Left renal pelvis (tissue), 4 donors: ENCODE results near the gene RBBP8. TPM values are rescaled to one million over a fixed set of nuclear protein-coding genes. Genes with fewer than 3 reads are reported as not detected.

Source experiments
- DNase-seq, 4 donors: peaks; one replicate each; pipeline ENCODE4 v3.0.0-alpha.2; 2013; ENCODE audit warnings: low read depth in 4 of 4, low spot score in 3 of 4
- polyA plus RNA-seq, 4 donors: library from polyadenylated mRNA; unstranded; fragments of 120-200 nt; gene quantifications; one replicate each; pipeline ENCODE4 v1.2.1, GENCODE V29; 2013; ENCODE audit not compliant: insufficient read length in 4 of 4

The RBBP8 gene
- polyA plus RNA-seq, 4 donors, result 18.1 to 69.6 (median 52.5) TPM

GRCh38 chr18:23057096-23057495 lies 124.0 kb downstream of the RBBP8 start:
- DNase-seq, result no peak

GRCh38 chr18:23058746-23059415 lies 125.8 kb downstream of the RBBP8 start:
- no peak for DNase-seq

- no peak for DNase-seq
Measured at GRCh38 chr18:23059541-23060465, 126.7 kb downstream of the RBBP8 start.

- DNase-seq, result no peak
Measured at GRCh38 chr18:23062011-23062410, 128.9 kb downstream of the RBBP8 start.

GRCh38 chr18:23063502-23063901 lies 130.4 kb downstream of the RBBP8 start:
- no peak for DNase-seq

- DNase-seq, result no peak
Measured at GRCh38 chr18:23065234-23065806, 132.2 kb downstream of the RBBP8 start.

GRCh38 chr18:23066060-23066459 lies 132.9 kb downstream of the RBBP8 start:
- DNase-seq, result no peak

- no peak for DNase-seq
Measured at GRCh38 chr18:23066504-23067039, 133.4 kb downstream of the RBBP8 start.

- DNase-seq, result no peak
Measured at GRCh38 chr18:23067236-23067635, 134.1 kb downstream of the RBBP8 start.

GRCh38 chr18:23068011-23068410 lies 134.9 kb downstream of the RBBP8 start:
- no peak for DNase-seq

GRCh38 chr18:23068570-23069310 lies 135.6 kb downstream of the RBBP8 start:
- DNase-seq, result no peak

- DNase-seq, result no peak
Measured at GRCh38 chr18:23069481-23069880, 136.4 kb downstream of the RBBP8 start.

- DNase-seq, result no peak
Measured at GRCh38 chr18:23069898-23070297, 136.8 kb downstream of the RBBP8 start.

- no peak for DNase-seq
Measured at GRCh38 chr18:23071285-23071684, 138.2 kb downstream of the RBBP8 start.

GRCh38 chr18:23072079-23072478 lies 139.0 kb downstream of the RBBP8 start:
- no peak for DNase-seq

- no peak for DNase-seq
Measured at GRCh38 chr18:23073996-23074606, 141.0 kb downstream of the RBBP8 start.
